K562 (cell line): ENCODE data around the gene GPER1. TPM values are rescaled to one million over a fixed set of nuclear protein-coding genes. Genes with fewer than 3 reads are reported as not detected.

Experiments used
- ATAC-seq: fragments of 200-7000 bp; cut with Tn5 transposase; 3 replicates; pipeline ENCODE4 v1.9.1; 2020; ENCODE audit warnings: moderate library complexity
- BruUV-seq: library from RNA; stranded (reverse); fragments of 400-500 nt; replicated peaks from 2 replicates; lab custom pipeline; 2021; lab: Mats Ljungman, UMichigan
- CTCF ChIA-PET: fragments of 300-600 bp; formaldehyde crosslinking; extraction: SDS; loops from one replicate; lab custom pipeline; 2021; ENCODE audit warnings: low intra/inter-chr PET ratio; lab: Yijun Ruan, JAX
- POLR2A ChIA-PET: fragments of 300-600, 350-650 bp; sonication (Branson Sonifier 250); formaldehyde crosslinking; extraction: SDS; loops from one replicate; lab custom pipeline; 2021; ENCODE audit warnings: antibody characterized with exemption, inconsistent platforms; lab: Yijun Ruan, JAX
- DNase-seq, 4 experiments: peaks; one replicate each; pipeline versions ENCODE4 v3.0.0 to v3.0.0-alpha.2; 2011 to 2018; ENCODE audit warnings: low spot score in 3 of 4, mixed read lengths in 3 of 4; ENCODE audit errors: extremely low read depth in 1 of 4
- FAIRE-seq: peaks from 2 replicates; lab custom pipeline; 2011; peaks lifted over from hg19 to GRCh38; lab: Jason Lieb, UNC
- H2AFZ ChIP-seq: 2 replicates; pipeline ENCODE4 v1.6.0; 2011; ENCODE audit warnings: low read depth, low read length, control low read depth, inconsistent platforms
- H3K27ac ChIP-seq: fragments of 200-600 bp; 3 replicates; pipeline ENCODE4 v1.8.0; 2011; ENCODE audit warnings: low read depth, mild to moderate bottlenecking, control low read depth, inconsistent platforms, low read length, moderate library complexity, mixed read lengths; ENCODE audit errors: extremely low read depth
- H3K27me3 ChIP-seq, 2 experiments: fragments of 300-600 bp in 1 of 2; 2 replicates in 1 of 2; 3 replicates in 1 of 2; pipeline versions ENCODE4 v1.6.0 to v1.8.0; 2011; ENCODE audit warnings: inconsistent platforms in 2 of 2, low read length in 2 of 2, mild to moderate bottlenecking in 1 of 2, mixed read lengths in 1 of 2, moderate library complexity in 1 of 2; ENCODE audit not compliant: control insufficient read depth in 2 of 2, insufficient read depth in 2 of 2
- H3K36me3 ChIP-seq: fragments of 300-600 bp; 3 replicates; pipeline ENCODE4 v1.8.0; 2011; ENCODE audit warnings: mild to moderate bottlenecking, low read length, inconsistent platforms; ENCODE audit not compliant: control insufficient read depth, insufficient read depth
- H3K4me1 ChIP-seq, 2 experiments: fragments of 200-600 bp in 1 of 2; replicated peaks in 1 of 2; 2 replicates in 1 of 2; 3 replicates in 1 of 2; pipeline versions ENCODE4 v1.5.1 to v1.8.0; 2011; ENCODE audit warnings: inconsistent platforms in 2 of 2, low read length in 2 of 2, mild to moderate bottlenecking in 1 of 2, mixed read lengths in 1 of 2, moderate library complexity in 1 of 2; ENCODE audit not compliant: control insufficient read depth in 2 of 2, insufficient read depth in 2 of 2
- H3K4me2 ChIP-seq: 2 replicates; pipeline ENCODE4 v1.6.1; 2011; ENCODE audit warnings: low read length, control low read depth, inconsistent platforms, mixed read lengths; ENCODE audit not compliant: insufficient read depth
- H3K4me3 ChIP-seq: fragments of 200-600 bp; sonication (generic), shearing (Covaris generic); 2 replicates; pipeline ENCODE4 v1.5.1; 2016; ENCODE audit warnings: control low read depth, inconsistent platforms
- H3K79me2 ChIP-seq: fragments of 200-600 bp; 3 replicates; pipeline ENCODE4 v1.8.0; 2011; ENCODE audit warnings: low read length, inconsistent platforms; ENCODE audit not compliant: control insufficient read depth, insufficient read depth
- H3K9ac ChIP-seq, 2 experiments: 2 replicates each; pipeline versions ENCODE4 v1.6.0 to v1.6.1; 2011; ENCODE audit warnings: low read depth in 2 of 2, low read length in 2 of 2, control low read depth in 1 of 2, inconsistent platforms in 1 of 2, mild to moderate bottlenecking in 1 of 2, mixed read lengths in 1 of 2; ENCODE audit not compliant: insufficient read depth in 1 of 2
- H3K9me1 ChIP-seq: one replicate; pipeline ENCODE4 v1.6.0; 2011; ENCODE audit warnings: inconsistent platforms, mild to moderate bottlenecking, low read length, moderate library complexity; ENCODE audit not compliant: control insufficient read depth, insufficient read depth
- H3K9me3 ChIP-seq: replicated peaks from 2 replicates; pipeline ENCODE4 v1.5.1; 2011; ENCODE audit warnings: low read depth, low read length, inconsistent platforms; ENCODE audit not compliant: control insufficient read depth, insufficient read depth
- H4K20me1 ChIP-seq: replicated peaks from 2 replicates; pipeline ENCODE4 v1.6.1; 2011; ENCODE audit warnings: low read length, inconsistent platforms, mixed read lengths; ENCODE audit not compliant: control insufficient read depth, insufficient read depth
- ELF1 ChIP-seq: fragments of 200-800 bp; sonication (Bioruptor generic); IDR thresholded peaks from 2 replicates; pipeline ENCODE4 v1.6.1; 2016; ENCODE audit warnings: missing genetic modification characterization, missing compliant biosample characterization
- GATA2 ChIP-seq: sonication (generic); formaldehyde crosslinking; IDR thresholded peaks from 2 replicates; pipeline ENCODE4 v1.4.0; 2020; ENCODE audit warnings: mild to moderate bottlenecking, missing genetic modification reagents
- HNRNPK ChIP-seq: fragments of 200-400 bp; formaldehyde crosslinking; IDR thresholded peaks from one replicate; pipeline ENCODE4 v1.6.1; 2018; ENCODE audit warnings: mild to moderate bottlenecking, low read depth, low read length; ENCODE audit not compliant: poor library complexity, severe bottlenecking
- NR2C1 ChIP-seq, 2 experiments: fragments of 450-650 bp; IDR thresholded peaks; 2 replicates each; pipeline ENCODE4 v1.6.1; 2017; ENCODE audit warnings: mild to moderate bottlenecking in 2 of 2, antibody characterized with exemption in 1 of 2, inconsistent platforms in 1 of 2, missing compliant biosample characterization in 1 of 2, missing genetic modification characterization in 1 of 2
- PTRF ChIP-seq: fragments of 450-650 bp; IDR thresholded peaks from 2 replicates; pipeline ENCODE4 v1.6.1; 2016; ENCODE audit warnings: mild to moderate bottlenecking, missing genetic modification characterization, missing compliant biosample characterization
- WHSC1 ChIP-seq: IDR thresholded peaks from one replicate; pipeline ENCODE4 v1.6.1; 2012; ENCODE audit warnings: low read length, control low read depth, inconsistent platforms
- ZNF263 ChIP-seq: sonication (generic); formaldehyde crosslinking; IDR thresholded peaks from 2 replicates; pipeline ENCODE4 v1.8.0; 2022; ENCODE audit warnings: mild to moderate bottlenecking, missing genetic modification reagents, borderline replicate concordance
- ZNF318 ChIP-seq, 2 experiments: fragments of 450-650 bp; IDR thresholded peaks; 2 replicates each; pipeline ENCODE4 v1.6.1; 2016; ENCODE audit warnings: mild to moderate bottlenecking in 2 of 2, borderline replicate concordance in 1 of 2, low read depth in 1 of 2, moderate library complexity in 1 of 2
- WGBS: fragments of 100-300 bp; shearing (Covaris generic); methylation state at CpG from one replicate; pipeline ENCODE4 v1.1.6; 2016; ENCODE audit warnings: low coverage, mixed read lengths; ENCODE audit not compliant: insufficient coverage; ENCODE audit errors: missing lambda C conversion rate; 5-methylcytosine and 5-hydroxymethylcytosine counted together
- in situ Hi-C: fragments of 300-500 bp; cut with MboI; formaldehyde crosslinking; loops from 4 replicates; pipeline ENCODE4 v1.15.0; 2018; ENCODE audit warnings: inconsistent platforms, mixed read lengths
- intact Hi-C: fragments of 100-400 bp; cut with micrococcal nuclease; formaldehyde crosslinking; loops from 2 replicates; pipeline ENCODE4 v1.14.2; 2022
- polyA plus RNA-seq, 8 experiments: library from polyadenylated mRNA; depleted of rRNA in 4 of 8; stranded (reverse) in 5 of 8; unstranded in 3 of 8; fragments of >200 nt; fragmentation: Nextera tagmentation in 2 of 8; fragmentation: Illumina TruSeq in 1 of 8; extraction: Ambion mirVana in 2 of 8; extraction: Trizol in 1 of 8; gene quantifications; 2 replicates each; pipeline versions ENCODE4 v1.2.1 to v1.2.3, GENCODE V29; 2011 to 2014; ENCODE audit warnings: inconsistent platforms in 1 of 8, missing spikeins in 1 of 8
- total RNA-seq, 7 experiments: library from RNA; depleted of rRNA in 6 of 7; stranded (reverse); fragments of >200 nt in 6 of 7; fragmentation: Illumina TruSeq in 2 of 7; extraction: Trizol in 2 of 7; gene quantifications; 2 replicates each; pipeline versions ENCODE4 v1.2.1 to v1.2.3, GENCODE V29; 2011 to 2021; ENCODE audit warnings: low replicate concordance in 1 of 7
- TF ChIP-seq, protein P1 (sequence below): fragments of 450-650 bp; conservative IDR thresholded peaks from 2 replicates; pipeline ENCODE4 v1.6.1; 2016; ENCODE audit warnings: missing genetic modification characterization, low read depth, mild to moderate bottlenecking, control low read depth, missing compliant biosample characterization
- TF ChIP-seq, protein P2 (sequence below): sonication (generic); formaldehyde crosslinking; IDR thresholded peaks from 2 replicates; pipeline ENCODE4 v1.8.1; 2023; ENCODE audit warnings: mild to moderate bottlenecking, missing genetic modification reagents, moderate library complexity

Gene GPER1
- total and polyA plus RNA-seq, 9 of the 15 experiments (the other 6 are each of a cell fraction or from before 2014, with no cell fraction given) = 0.04 to 0.09 (median 0.08) TPM; not detected in 6

GRCh38 chr7:1120791-1121190, 32.9 kb downstream of the GPER1 start:
- no peak for DNase-seq
- H3K9me1 ChIP-seq = no peaks in the 10 kb centered on the region
- H3K4me3 ChIP-seq = no peak overlapping the region
- 84% methylated on average over 21 of the region's 22 CpGs for WGBS
- no peak overlapping the region; a peak in 1 of 4 replicates for H3K9ac ChIP-seq
- BruUV-seq = no TSS peak
- H3K9me3 ChIP-seq = peaks cover 2% of the 10 kb centered on the region
- peaks cover 24% of the 10 kb centered on the region for H3K79me2 ChIP-seq
- H3K27ac ChIP-seq = no peak overlapping the region
- ChIA-PET POLR2A (interaction anchor here (1.1 to 1.5 kb wide), 2 partner anchors 16 kb away, joined by 3 to 4 read pairs; no protein-coding TSS in a partner anchor), CTCF (interaction anchor here (0.6 kb wide), 1 partner anchor 791 kb away, joined by 3 read pairs; no protein-coding TSS in a partner anchor)
- intact Hi-C loops = no loop called here
- no peak overlapping the region for H3K4me2 ChIP-seq
- peaks cover 0 to 22% of the 10 kb centered on the region in 2 experiments; a peak in 2 of 5 replicates for H3K4me1 ChIP-seq
- no peaks in the 10 kb centered on the region for H4K20me1 ChIP-seq
- FAIRE-seq = no peak
- in situ Hi-C loops = no loop called here
- no peak overlapping the region for H2AFZ ChIP-seq
- no peak for ATAC-seq
- H3K36me3 ChIP-seq = peaks cover 12% of the 10 kb centered on the region; the same call in 1 of the 3 replicates
- H3K27me3 ChIP-seq = no peaks in the 10 kb centered on the region
- TF ChIP-seq HNRNPK = no peak
- no peak for TF ChIP-seq ZNF263 (CRISPR knock-in tag)
- TF ChIP-seq, protein P1, sequence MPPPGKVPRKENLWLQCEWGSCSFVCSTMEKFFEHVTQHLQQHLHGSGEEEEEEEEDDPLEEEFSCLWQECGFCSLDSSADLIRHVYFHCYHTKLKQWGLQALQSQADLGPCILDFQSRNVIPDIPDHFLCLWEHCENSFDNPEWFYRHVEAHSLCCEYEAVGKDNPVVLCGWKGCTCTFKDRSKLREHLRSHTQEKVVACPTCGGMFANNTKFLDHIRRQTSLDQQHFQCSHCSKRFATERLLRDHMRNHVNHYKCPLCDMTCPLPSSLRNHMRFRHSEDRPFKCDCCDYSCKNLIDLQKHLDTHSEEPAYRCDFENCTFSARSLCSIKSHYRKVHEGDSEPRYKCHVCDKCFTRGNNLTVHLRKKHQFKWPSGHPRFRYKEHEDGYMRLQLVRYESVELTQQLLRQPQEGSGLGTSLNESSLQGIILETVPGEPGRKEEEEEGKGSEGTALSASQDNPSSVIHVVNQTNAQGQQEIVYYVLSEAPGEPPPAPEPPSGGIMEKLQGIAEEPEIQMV (tag) = no peak
- TF ChIP-seq, protein P2, sequence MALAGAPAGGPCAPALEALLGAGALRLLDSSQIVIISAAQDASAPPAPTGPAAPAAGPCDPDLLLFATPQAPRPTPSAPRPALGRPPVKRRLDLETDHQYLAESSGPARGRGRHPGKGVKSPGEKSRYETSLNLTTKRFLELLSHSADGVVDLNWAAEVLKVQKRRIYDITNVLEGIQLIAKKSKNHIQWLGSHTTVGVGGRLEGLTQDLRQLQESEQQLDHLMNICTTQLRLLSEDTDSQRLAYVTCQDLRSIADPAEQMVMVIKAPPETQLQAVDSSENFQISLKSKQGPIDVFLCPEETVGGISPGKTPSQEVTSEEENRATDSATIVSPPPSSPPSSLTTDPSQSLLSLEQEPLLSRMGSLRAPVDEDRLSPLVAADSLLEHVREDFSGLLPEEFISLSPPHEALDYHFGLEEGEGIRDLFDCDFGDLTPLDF (CRISPR knock-in tag) = no peak
- no peak for TF ChIP-seq WHSC1
- no peak for TF ChIP-seq ELF1 (tag)
- TF ChIP-seq NR2C1 (IDR thresholded peaks at IDR 0.05) = no peak
- no peak for TF ChIP-seq NR2C1 (tag; IDR thresholded peaks at IDR 0.05)
- TF ChIP-seq PTRF (tag) = no peak
- no peak for TF ChIP-seq ZNF318 (IDR thresholded peaks at IDR 0.05; ENCODE audit: borderline replicate concordance in 1 of 2, low read depth in 1 of 2)
- no peak for TF ChIP-seq GATA2 (CRISPR knock-in tag)
